Activated CD8-positive, alpha-beta memory T cell treated with anti-CD3 and anti-CD28 coated beads for 24 hours (primary cell): Measurements from ENCODE around the gene SOWAHC.

Source experiments
- DNase-seq: peaks from one replicate; pipeline ENCODE4 v3.0.0-alpha.2; 2020

SOWAHC gene

GRCh38 chr2:109648041-109648527 lies 33.9 kb downstream of the SOWAHC start:
- DNase-seq, result no peak

- DNase-seq, result no peak
Observed at GRCh38 chr2:109649736-109650695, 35.9 kb downstream of the SOWAHC start.

DNA sequence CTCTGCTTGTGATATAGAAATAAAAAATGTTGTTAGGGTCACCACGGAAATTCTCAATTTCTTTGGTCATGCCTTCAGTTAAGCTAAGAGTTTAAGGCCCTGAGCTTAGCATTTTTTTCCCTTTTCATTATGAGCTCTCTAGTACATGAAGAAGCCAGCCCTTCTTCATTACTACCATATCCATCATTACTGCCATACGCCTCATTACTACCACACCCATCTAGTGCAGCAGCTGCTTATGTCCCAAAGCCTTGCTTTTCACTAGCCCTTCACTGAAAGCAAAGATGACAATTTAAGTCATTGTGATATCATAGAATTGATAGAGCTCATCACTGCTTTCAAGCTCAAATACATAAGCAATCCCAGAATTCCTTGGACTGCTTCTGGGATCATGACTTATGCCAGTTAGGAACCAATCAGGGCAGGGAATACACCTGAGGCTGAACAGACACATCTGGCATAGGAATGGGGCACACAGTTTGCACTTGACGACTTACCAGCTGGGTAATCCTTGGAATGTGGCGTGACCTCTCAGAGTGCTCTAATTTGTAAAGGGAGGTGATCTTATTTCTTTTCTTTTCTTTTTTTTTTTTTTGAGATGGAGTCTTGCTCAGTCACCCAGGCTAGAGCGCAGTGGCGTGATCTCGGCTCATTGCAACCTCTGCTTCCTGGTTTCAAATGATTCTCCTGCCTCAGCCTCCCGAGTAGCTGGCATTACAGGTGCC lies 40.3 kb downstream of the SOWAHC start:
- no peak for DNase-seq

DNA sequence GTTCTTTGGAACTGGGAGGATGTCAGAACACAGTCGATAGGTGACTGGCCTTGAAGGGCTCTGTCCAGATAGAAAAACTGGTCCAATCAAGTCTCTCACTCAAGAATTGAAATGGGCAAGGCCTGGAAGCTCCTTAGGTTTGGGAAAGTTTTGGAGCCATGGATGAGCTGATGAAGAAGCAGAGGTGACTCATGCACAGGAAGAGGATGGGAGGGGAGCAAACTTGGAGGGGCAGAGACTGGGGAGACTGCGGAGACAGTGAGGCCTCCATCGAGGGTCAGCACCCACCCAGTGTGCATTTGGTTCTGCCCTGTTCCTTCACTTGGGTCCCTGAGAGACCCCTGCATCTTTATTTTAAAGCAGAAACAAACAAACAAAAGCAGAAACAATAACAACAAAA lies 41.1 kb downstream of the SOWAHC start:
- DNase-seq, result no peak

DNA sequence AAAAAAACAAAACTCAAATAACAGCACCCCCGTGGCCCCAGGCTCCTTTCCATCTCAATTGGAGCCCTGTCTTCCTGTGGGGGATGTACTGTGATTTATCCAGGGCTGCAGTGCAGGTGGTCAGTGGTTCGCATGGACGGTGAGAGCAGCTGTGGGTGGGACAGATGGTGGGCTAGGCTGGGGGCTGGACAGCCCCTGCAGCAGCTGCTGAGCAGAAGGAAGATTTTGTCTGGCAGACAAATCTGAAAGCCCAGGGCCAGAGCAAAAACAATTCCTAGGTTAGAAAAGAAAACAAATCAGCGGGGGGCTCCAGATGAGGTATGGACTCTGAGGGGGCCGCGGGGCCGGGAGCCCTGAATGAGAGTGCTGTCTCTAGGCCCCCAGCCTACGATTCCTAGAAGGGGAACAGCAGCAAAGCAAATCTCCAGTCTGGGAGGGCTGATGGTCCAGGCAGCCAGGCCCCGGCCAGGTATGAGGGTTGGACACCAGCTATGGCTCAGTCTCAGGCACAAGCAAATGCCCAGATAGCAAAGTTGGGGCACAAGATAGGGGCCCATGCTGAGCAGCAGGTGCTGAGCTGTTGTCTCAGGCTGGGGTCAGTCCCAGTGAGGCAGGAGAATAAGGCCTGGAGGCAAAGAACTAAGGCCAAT lies 45.4 kb downstream of the SOWAHC start:
- no peak for DNase-seq

GRCh38 chr2:109660046-109660860 lies 46.1 kb downstream of the SOWAHC start:
- no peak for DNase-seq

DNA sequence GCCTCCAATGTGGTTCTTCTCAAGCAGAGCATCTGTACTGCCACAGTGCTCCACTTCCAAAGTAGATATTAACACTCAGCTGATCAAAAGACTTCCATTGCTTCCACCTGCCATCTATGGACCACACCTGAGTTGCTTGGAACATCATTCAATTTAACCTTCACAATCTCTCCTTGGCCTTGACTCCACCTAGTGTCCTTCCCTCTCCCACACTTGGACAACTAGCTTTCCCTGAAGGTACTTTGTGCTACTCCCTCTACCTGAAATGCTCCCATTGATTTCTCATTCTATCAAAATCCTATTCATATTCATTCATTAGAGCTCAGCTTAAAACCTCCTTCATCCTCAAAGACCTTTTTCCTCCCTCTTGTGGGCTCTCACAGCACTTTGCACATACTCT lies 48.7 kb downstream of the SOWAHC start:
- no peak for DNase-seq

- DNase-seq, result no peak
Observed at GRCh38 chr2:109663721-109664120, 49.6 kb downstream of the SOWAHC start.

DNA sequence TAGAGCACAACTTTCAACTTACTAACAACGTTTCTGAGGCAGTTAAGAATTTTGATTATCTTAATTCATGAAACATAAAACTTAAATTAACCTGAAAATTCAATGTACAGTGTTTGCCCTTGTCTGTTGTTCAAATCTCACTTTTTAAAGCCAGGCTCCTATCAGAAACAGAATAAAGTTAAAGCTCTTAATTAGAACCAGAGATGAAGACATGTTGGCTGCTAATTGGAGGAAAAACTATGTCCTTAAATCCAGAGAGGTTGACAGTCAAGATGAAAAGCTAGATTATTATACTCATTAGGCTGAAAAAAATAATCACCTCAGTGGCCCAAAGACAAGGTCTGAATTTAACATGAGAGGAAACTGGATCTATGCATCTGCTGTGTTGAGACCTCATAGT lies 52.3 kb downstream of the SOWAHC start:
- no peak for DNase-seq
